Peyer's patch (tissue), 4 donors: ENCODE measurements around the gene NOC3L.

Source experiments
- POLR2A ChIP-seq, 2 donors: fragments of 450-650 bp; IDR thresholded peaks; one replicate each; pipeline ENCODE4 v1.5.1; 2017; ENCODE audit warnings: antibody characterized with exemption in 2 of 2, mild to moderate bottlenecking in 2 of 2, moderate library complexity in 2 of 2
- TF ChIP-seq, protein P1 (sequence below), 6 experiments: fragments of 450-650 bp in 4 of 6; fragments of 200-600 bp in 2 of 6; sonication (generic) in 1 of 6; IDR thresholded peaks; one replicate each; pipeline ENCODE4 v1.5.1; 2017 to 2019; ENCODE audit warnings: antibody characterized with exemption in 6 of 6, mild to moderate bottlenecking in 3 of 6, moderate library complexity in 1 of 6

- TF ChIP-seq, protein P1, sequence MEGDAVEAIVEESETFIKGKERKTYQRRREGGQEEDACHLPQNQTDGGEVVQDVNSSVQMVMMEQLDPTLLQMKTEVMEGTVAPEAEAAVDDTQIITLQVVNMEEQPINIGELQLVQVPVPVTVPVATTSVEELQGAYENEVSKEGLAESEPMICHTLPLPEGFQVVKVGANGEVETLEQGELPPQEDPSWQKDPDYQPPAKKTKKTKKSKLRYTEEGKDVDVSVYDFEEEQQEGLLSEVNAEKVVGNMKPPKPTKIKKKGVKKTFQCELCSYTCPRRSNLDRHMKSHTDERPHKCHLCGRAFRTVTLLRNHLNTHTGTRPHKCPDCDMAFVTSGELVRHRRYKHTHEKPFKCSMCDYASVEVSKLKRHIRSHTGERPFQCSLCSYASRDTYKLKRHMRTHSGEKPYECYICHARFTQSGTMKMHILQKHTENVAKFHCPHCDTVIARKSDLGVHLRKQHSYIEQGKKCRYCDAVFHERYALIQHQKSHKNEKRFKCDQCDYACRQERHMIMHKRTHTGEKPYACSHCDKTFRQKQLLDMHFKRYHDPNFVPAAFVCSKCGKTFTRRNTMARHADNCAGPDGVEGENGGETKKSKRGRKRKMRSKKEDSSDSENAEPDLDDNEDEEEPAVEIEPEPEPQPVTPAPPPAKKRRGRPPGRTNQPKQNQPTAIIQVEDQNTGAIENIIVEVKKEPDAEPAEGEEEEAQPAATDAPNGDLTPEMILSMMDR (IDR thresholded peaks at IDR 0.05), result no peak
- no peak for TF ChIP-seq POLR2A (IDR thresholded peaks at IDR 0.05)
These were observed 6.9 kb downstream of the NOC3L start for GRCh38 chr10:94355841-94356240.
